NCI-H226 (cell line): ENCODE data around the gene HDAC8.
"Not testable (repeated sequence)": the region's sequence is repeated elsewhere in the genome, so short reads cannot be mapped to it uniquely, and the experiment has no call there.

Experiments
- DNase-seq: peaks from one replicate; pipeline ENCODE4 v3.0.0-alpha.2; 2015

HDAC8 gene

GRCh38 chrX:72460715-72461114, 111.9 kb downstream of the HDAC8 start:
- no peak for DNase-seq

- not testable (repeated sequence) for DNase-seq
Observed at GRCh38 chrX:72449034-72449433, 123.6 kb downstream of the HDAC8 start.

- not testable (repeated sequence) for DNase-seq
Observed at GRCh38 chrX:72440764-72441163, 131.9 kb downstream of the HDAC8 start.

- DNase-seq = no peak
Observed at GRCh38 chrX:72436010-72436409, 136.6 kb downstream of the HDAC8 start.

- no peak for DNase-seq
Observed at GRCh38 chrX:72430405-72430968, 142.2 kb downstream of the HDAC8 start.

GRCh38 chrX:72421797-72422196, 150.8 kb downstream of the HDAC8 start:
- no peak for DNase-seq

GRCh38 chrX:72409993-72410392, 162.7 kb downstream of the HDAC8 start:
- no peak for DNase-seq

- DNase-seq = no peak
Observed at GRCh38 chrX:72408885-72409284, 163.8 kb downstream of the HDAC8 start.

GRCh38 chrX:72405136-72405535, 167.5 kb downstream of the HDAC8 start:
- not testable (repeated sequence) for DNase-seq

GRCh38 chrX:72402614-72403013, 170.0 kb downstream of the HDAC8 start:
- DNase-seq = no peak

GRCh38 chrX:72399816-72400215, 172.8 kb downstream of the HDAC8 start:
- no peak for DNase-seq

- no peak for DNase-seq
Observed at GRCh38 chrX:72396117-72396516, 176.5 kb downstream of the HDAC8 start.

- DNase-seq = no peak
Observed at GRCh38 chrX:72395237-72395636, 177.4 kb downstream of the HDAC8 start.

GRCh38 chrX:72394518-72395170, 178.0 kb downstream of the HDAC8 start:
- no peak for DNase-seq

GRCh38 chrX:72393836-72394517, 178.7 kb downstream of the HDAC8 start:
- DNase-seq = no peak

- no peak for DNase-seq
Observed at GRCh38 chrX:72392816-72393800, 179.5 kb downstream of the HDAC8 start.

GRCh38 chrX:72392042-72392441, 180.6 kb downstream of the HDAC8 start:
- DNase-seq = no peak

- no peak for DNase-seq
Observed at GRCh38 chrX:72387247-72387646, 185.4 kb downstream of the HDAC8 start.

GRCh38 chrX:72382202-72382595, 190.4 kb downstream of the HDAC8 start:
- no peak for DNase-seq

- DNase-seq = no peak
Observed at GRCh38 chrX:72381439-72382201, 191.0 kb downstream of the HDAC8 start.

- DNase-seq = no peak
Observed at GRCh38 chrX:72376124-72376523, 196.5 kb downstream of the HDAC8 start.

- DNase-seq = no peak
Observed at GRCh38 chrX:72373136-72373535, 199.5 kb downstream of the HDAC8 start.
